Neutrophil (primary cell): ENCODE data around the gene PDPK1.

Experiments used
- H3K27ac ChIP-seq: fragments of 200-600 bp; sonication (generic); 2 replicates; pipeline ENCODE4 v1.5.1; 2016; ENCODE audit warnings: mild to moderate bottlenecking, moderate library complexity
- H3K27me3 ChIP-seq: fragments of 200-600 bp; sonication (generic); 2 replicates; pipeline ENCODE4 v1.6.0; 2016; ENCODE audit warnings: mild to moderate bottlenecking
- H3K36me3 ChIP-seq: fragments of 200-600 bp; sonication (generic); 2 replicates; pipeline ENCODE4 v1.5.1; 2017
- H3K4me1 ChIP-seq, 2 experiments: fragments of 200-600 bp in 1 of 2; sonication (generic) in 1 of 2; 1 replicate in 1 of 2; 2 replicates in 1 of 2; pipeline versions ENCODE4 v1.5.1 to v1.6.1; 2013 to 2016; ENCODE audit warnings: low read depth in 1 of 2, low read length in 1 of 2, mild to moderate bottlenecking in 1 of 2, moderate library complexity in 1 of 2; ENCODE audit not compliant: control insufficient read depth in 1 of 2, insufficient read depth in 1 of 2
- H3K4me3 ChIP-seq, 2 experiments: fragments of 200-600 bp in 1 of 2; sonication (generic) in 1 of 2; 1 replicate in 1 of 2; 2 replicates in 1 of 2; pipeline ENCODE4 v1.5.1; 2013 to 2016; ENCODE audit warnings: low read depth in 1 of 2, low read length in 1 of 2, mild to moderate bottlenecking in 1 of 2, moderate library complexity in 1 of 2
- H3K9me3 ChIP-seq: fragments of 200-600 bp; sonication (generic); 2 replicates; pipeline ENCODE4 v1.5.1; 2016
- TF ChIP-seq, protein P1 (sequence below): fragments of 200-600 bp; sonication (generic); IDR thresholded peaks from 2 replicates; pipeline ENCODE4 v1.5.1; 2016; ENCODE audit warnings: antibody characterized with exemption

Gene PDPK1

DNA sequence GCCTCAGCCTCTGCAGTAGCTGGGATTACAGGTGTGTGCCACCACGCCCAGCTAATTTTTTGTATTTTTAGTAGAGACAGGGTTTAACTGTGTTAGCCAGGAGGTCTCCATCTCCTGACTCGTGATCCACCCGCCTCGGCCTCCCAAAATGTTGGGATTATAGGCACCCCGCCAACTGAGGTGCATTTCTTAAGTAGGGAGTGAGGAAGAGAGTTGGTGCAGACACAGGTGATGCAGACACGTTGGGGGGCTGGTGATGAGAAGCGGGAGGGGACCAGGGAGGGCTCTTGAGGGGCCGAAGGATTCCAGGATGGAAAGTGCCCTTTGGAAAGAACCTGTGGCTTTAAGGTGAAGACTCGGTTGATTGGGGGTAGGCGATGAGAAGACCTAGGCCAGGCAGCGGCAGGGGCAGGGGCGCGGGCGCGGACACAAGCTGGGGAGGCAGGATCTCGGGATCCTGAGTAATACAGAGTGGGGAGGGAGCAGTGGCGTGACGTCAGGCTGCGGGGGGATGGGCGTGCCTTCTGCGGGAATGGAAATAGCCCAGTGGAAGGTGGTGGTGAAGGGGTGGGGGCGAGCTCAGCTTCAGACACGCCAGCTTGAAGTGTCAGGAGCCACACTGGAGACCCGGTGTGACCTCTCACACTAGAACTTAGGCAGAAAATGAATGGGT, 26.6 kb upstream of the PDPK1 start:
- no peak overlapping the region for H3K4me3 ChIP-seq
- H3K4me1 ChIP-seq, result peaks cover 65 to 66% of the 10 kb centered on the region in 2 experiments
- H3K9me3 ChIP-seq, result no peaks in the 10 kb centered on the region
- TF ChIP-seq, protein P1, sequence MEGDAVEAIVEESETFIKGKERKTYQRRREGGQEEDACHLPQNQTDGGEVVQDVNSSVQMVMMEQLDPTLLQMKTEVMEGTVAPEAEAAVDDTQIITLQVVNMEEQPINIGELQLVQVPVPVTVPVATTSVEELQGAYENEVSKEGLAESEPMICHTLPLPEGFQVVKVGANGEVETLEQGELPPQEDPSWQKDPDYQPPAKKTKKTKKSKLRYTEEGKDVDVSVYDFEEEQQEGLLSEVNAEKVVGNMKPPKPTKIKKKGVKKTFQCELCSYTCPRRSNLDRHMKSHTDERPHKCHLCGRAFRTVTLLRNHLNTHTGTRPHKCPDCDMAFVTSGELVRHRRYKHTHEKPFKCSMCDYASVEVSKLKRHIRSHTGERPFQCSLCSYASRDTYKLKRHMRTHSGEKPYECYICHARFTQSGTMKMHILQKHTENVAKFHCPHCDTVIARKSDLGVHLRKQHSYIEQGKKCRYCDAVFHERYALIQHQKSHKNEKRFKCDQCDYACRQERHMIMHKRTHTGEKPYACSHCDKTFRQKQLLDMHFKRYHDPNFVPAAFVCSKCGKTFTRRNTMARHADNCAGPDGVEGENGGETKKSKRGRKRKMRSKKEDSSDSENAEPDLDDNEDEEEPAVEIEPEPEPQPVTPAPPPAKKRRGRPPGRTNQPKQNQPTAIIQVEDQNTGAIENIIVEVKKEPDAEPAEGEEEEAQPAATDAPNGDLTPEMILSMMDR, result no peak
- H3K27ac ChIP-seq, result no peak overlapping the region
- no peaks in the 10 kb centered on the region for H3K36me3 ChIP-seq
- H3K27me3 ChIP-seq, result no peaks in the 10 kb centered on the region

DNA sequence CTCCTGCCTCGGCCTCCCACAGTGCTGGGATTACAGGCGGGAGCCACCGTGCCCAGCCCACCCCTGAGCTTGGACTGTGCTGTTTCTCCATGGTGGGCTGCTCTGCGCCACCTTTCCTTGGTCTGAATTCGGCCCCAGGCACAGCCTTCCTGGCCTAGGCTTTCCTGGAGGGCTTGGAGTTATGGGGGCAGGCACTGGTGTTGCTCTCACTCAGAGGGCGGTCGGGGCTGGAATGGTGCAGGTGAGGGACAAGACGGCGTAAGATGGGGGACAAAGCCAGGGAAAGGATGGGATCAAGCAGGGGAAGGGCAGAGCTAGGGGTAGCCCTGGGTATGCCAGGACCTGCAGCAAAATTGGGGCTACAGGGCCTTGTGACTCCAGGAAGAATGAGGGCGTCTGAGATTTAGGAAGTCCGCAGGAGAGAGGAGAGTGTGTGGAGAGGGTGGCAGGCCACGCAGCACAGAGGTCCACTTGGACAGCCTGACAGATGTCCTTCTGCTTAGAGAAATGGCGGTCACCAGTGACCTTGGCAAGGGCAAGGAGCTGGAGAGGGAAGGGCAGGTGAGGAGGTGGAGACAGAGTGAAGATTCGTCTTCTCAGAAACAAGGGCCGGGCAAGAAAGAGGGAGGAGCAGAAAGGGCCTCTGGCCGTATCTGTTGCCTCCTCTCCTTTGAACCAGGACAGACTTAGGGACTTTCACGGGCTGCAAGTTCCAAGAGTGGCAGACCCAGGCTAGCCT, 25.7 kb upstream of the PDPK1 start:
- no peaks in the 10 kb centered on the region for H3K36me3 ChIP-seq
- TF ChIP-seq, protein P1, result no peak
- H3K27me3 ChIP-seq, result no peaks in the 10 kb centered on the region
- peaks cover 65 to 67% of the 10 kb centered on the region in 2 experiments for H3K4me1 ChIP-seq
- H3K9me3 ChIP-seq, result no peaks in the 10 kb centered on the region
- H3K27ac ChIP-seq, result peak overlapping the region; percentile 100
- H3K4me3 ChIP-seq, result no peak overlapping the region

DNA sequence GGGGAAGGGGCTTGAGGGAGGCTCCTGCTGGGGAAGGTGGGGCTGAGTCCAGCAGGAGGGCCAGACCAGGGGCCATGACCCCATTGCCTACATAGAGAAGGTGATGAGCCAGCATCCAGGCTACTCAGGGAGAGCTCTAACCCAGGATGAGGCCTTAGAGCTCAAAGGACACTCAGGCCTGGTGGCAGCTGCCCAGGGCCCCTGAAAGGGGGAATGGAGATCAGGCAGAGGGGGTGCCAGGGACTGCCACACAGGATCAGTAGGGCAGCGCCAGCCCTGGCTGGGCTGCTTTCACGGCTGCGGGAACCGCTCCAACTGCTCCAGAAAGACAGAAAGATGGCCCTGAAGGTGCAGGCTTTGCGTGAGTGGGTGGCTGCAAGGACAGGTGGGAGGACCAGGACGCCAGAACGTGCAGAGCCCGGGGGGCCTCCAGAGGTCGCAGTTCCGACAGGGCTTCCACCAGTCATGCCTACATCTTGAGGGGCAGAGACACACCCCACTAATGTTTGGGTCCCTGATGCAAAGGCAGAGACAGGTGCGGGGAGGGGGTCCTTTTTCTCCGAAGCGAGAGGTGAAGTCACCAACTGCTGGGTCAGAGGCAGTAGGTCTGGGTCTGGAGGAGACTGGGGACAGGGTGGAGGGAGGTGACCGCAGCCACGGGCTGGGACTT, 25.0 kb upstream of the PDPK1 start:
- H3K27ac ChIP-seq, result peak overlapping the region; percentile 100
- no peaks in the 10 kb centered on the region for H3K27me3 ChIP-seq
- TF ChIP-seq, protein P1, result no peak
- peak overlapping the region; percentile 73 to 96 for H3K4me3 ChIP-seq
- peaks cover 65 to 67% of the 10 kb centered on the region in 2 experiments for H3K4me1 ChIP-seq
- no peaks in the 10 kb centered on the region for H3K9me3 ChIP-seq
- H3K36me3 ChIP-seq, result no peaks in the 10 kb centered on the region

DNA sequence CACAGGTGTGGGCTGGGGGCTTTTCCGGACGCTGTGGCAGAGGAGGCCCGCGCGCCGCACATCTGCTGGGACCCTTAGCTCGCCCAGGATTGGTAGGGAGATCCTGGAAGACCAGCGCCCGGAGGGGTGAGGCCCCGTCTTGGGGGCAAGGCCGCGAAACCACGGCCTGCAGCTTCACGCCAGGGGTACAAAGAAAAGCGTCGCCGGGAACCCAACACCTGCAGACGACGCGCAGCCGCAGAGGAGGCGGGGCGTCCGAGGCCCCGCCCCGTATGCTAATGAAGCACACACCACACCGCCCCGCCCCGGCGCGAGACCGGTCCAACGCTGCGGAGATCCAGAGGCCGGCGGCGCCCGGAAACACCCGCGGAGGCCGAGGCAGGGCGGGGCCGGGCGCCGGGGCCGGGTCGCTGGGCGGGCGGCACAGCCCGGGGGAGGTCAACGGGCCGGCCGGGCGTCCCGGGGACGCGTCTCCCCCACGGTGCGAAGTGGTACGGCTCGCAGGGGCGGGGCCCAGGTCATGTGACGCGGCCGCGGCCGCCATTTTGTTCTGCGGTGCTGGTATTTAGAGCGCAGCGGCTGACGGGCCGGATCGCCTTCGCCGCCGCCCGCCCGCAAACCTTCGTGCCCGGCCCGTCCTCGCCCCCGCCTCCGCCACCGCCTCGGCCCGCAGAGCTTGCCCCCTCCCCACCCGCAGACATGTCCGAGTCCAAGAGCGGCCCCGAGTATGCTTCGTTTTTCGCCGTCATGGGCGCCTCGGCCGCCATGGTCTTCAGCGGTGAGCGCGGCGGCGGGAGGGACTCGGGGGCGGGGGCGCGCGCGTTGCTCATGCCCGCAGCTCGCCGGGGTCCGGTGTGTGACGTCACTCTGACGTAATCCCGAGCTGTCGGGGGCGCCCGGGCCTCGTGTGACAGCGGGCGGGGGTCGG, 24.2 kb upstream of the PDPK1 start, which contains the start of gene ATP6V0C:
TSS of gene ATP6V0C (plus strand) at position 548 of the 928 bp plus-strand sequence. CDS start at position 700, 152 bp downstream.
- H3K27ac ChIP-seq, result peak within 1 kb of the TSS; percentile 100
- no peaks in the 10 kb centered on the region for H3K27me3 ChIP-seq
- no peaks in the 10 kb centered on the region for H3K36me3 ChIP-seq
- peaks cover 65 to 67% of the 10 kb centered on the region in 2 experiments for H3K4me1 ChIP-seq
- TF ChIP-seq, protein P1, result peak; percentile 31
- peak within 1 kb of the TSS; percentile 73 to 96 for H3K4me3 ChIP-seq
- H3K9me3 ChIP-seq, result no peaks in the 10 kb centered on the region
